PFSK-1 (cell line): ENCODE data around the gene GRK1.

Experiments
- POLR2AphosphoS5 ChIP-seq: IDR thresholded peaks from 2 replicates; pipeline ENCODE4 v1.6.1; 2012; ENCODE audit warnings: low read depth, mild to moderate bottlenecking, control low read depth, low read length, moderate library complexity
- REST ChIP-seq, 2 experiments: IDR thresholded peaks; 2 replicates each; pipeline versions ENCODE4 v1.6.1 to v1.8.0; 2011 to 2012; ENCODE audit warnings: low read depth in 2 of 2, low read length in 2 of 2, control low read depth in 1 of 2, inconsistent platforms in 1 of 2, mild to moderate bottlenecking in 1 of 2, moderate library complexity in 1 of 2; ENCODE audit not compliant: insufficient read depth in 1 of 2
- SIN3A ChIP-seq: IDR thresholded peaks from 2 replicates; pipeline ENCODE4 v1.6.1; 2012; ENCODE audit warnings: mild to moderate bottlenecking, low read length, moderate library complexity, borderline replicate concordance; ENCODE audit not compliant: insufficient read depth
- TAF1 ChIP-seq: IDR thresholded peaks from 2 replicates; pipeline ENCODE4 v1.6.1; 2012; ENCODE audit warnings: low read length, control low read depth, borderline replicate concordance; ENCODE audit not compliant: insufficient read depth

- TF ChIP-seq POLR2AphosphoS5 (no peak), REST (IDR thresholded peaks at IDR 0.05; ENCODE audit: insufficient read depth in 1 of 2, low read depth in 2 of 2, low read length in 2 of 2) (no peak), TAF1 (no peak), SIN3A (no peak)
Observed at GRCh38 chr13:113783200-113783881, 116.3 kb downstream of the GRK1 start.
